Psoas muscle (tissue), 8 donors: ENCODE measurements around the gene CETP. TPM values are rescaled to one million over a fixed set of nuclear protein-coding genes. Genes with fewer than 3 reads are reported as not detected.

Experiments
- ATAC-seq, 4 donors: fragments of 200-7000 bp; cut with Tn5 transposase; one replicate each; pipeline ENCODE4 v1.9.1; 2020; ENCODE audit warnings: moderate library complexity in 3 of 4, mild to moderate bottlenecking in 2 of 4
- DNase-seq, 2 donors: peaks; one replicate each; pipeline ENCODE4 v3.0.0-alpha.2; 2020
- H3K27ac ChIP-seq: fragments of 200-600 bp; one replicate; pipeline ENCODE4 v1.8.0; 2022
- H3K27me3 ChIP-seq, 3 donors: fragments of 200-600 bp in 1 of 3; one replicate each; pipeline versions ENCODE4 v1.6.1 to v1.8.0; 2013 to 2022; ENCODE audit warnings: low read length in 2 of 3, mild to moderate bottlenecking in 2 of 3, moderate library complexity in 1 of 3; ENCODE audit not compliant: insufficient read depth in 3 of 3
- H3K36me3 ChIP-seq, 2 donors: fragments of 200-600 bp in 1 of 2; one replicate each; pipeline versions ENCODE4 v1.6.1 to v1.8.0; 2013 to 2022; ENCODE audit warnings: low read depth in 1 of 2, mild to moderate bottlenecking in 1 of 2, moderate library complexity in 1 of 2; ENCODE audit not compliant: insufficient read depth in 1 of 2
- H3K4me1 ChIP-seq: fragments of 200-600 bp; one replicate; pipeline ENCODE4 v1.8.0; 2022
- H3K4me3 ChIP-seq: fragments of 200-600 bp; one replicate; pipeline ENCODE4 v1.8.0; 2022; ENCODE audit warnings: mild to moderate bottlenecking
- H3K9me3 ChIP-seq: fragments of 200-600 bp; one replicate; pipeline ENCODE4 v1.8.0; 2022
- WGBS, 3 donors: extraction: QIAGEN DNeasy Blood & Tissue Kit; methylation state at CpG; one replicate each; pipeline versions ENCODE4 v1.1.6 to v1.1.7; 2013; 5-methylcytosine and 5-hydroxymethylcytosine counted together
- intact Hi-C, 2 donors: fragments of 100-400 bp; cut with DNase I; formaldehyde crosslinking; loops; one replicate each; pipeline versions ENCODE4 v1.11.0 to v1.14.2; 2022
- polyA plus RNA-seq, 3 donors: library from polyadenylated mRNA; stranded (reverse); fragments of 200-250 nt; gene quantifications; one replicate each; pipeline ENCODE4 v1.2.3, GENCODE V29; 2013
- total RNA-seq, 4 donors: library from RNA; stranded (reverse); fragmentation: NEBNext Ultra II Directional in 2 of 4; extraction: Animal tissue kit (Norgen Biotek cat#: 25700) in 2 of 4; gene quantifications; one replicate each; pipeline versions ENCODE4 v1.2.1 to v1.2.4, GENCODE V29; 2021 to 2023
- TF ChIP-seq, protein P1 (sequence below): fragments of 200-600 bp; IDR thresholded peaks from one replicate; pipeline ENCODE4 v1.8.0; 2022; ENCODE audit warnings: antibody characterized with exemption
- donor health status: healthy with polysubstance abuse.
- donor health status: DM: no; HTN: no; CAD: no; lungs with moderate emphysema.
- donor health status: Bipolar disorder and iron deficiency.
- donor health status: healthy.
- donor health status: DM: yes; HTN: yes; CAD: no.
- donor health status: DM: no; HTN: no; CAD: no.
- donor health status: DM: no; HTN: no; CAD: no.
- donor health status: DM: yes; HTN: yes; CAD: no.

CETP gene
- total and polyA plus RNA-seq, 7 donors: 0.05 to 0.67 (median 0.17) TPM; not detected in 2

DNA sequence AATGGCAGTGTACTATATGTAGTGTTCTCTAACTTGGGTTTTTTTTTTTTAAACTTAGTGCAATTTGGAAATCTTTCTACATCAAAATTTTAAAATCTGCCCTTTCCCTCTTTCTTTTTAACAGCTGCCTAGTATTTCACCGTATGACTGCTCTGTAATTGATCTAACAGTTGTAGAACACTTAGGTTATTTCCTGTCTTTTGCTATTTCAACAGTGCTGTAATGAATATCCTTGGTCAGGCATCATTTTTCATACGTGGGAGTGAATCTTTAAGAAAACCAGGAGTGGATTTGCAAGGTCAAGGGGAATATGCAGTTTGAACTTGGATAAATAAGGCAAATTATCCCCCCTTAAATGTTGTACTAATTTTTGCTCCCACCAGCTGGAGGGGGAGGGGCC is 31.5 kb downstream of the CETP start:
- TF ChIP-seq, protein P1, sequence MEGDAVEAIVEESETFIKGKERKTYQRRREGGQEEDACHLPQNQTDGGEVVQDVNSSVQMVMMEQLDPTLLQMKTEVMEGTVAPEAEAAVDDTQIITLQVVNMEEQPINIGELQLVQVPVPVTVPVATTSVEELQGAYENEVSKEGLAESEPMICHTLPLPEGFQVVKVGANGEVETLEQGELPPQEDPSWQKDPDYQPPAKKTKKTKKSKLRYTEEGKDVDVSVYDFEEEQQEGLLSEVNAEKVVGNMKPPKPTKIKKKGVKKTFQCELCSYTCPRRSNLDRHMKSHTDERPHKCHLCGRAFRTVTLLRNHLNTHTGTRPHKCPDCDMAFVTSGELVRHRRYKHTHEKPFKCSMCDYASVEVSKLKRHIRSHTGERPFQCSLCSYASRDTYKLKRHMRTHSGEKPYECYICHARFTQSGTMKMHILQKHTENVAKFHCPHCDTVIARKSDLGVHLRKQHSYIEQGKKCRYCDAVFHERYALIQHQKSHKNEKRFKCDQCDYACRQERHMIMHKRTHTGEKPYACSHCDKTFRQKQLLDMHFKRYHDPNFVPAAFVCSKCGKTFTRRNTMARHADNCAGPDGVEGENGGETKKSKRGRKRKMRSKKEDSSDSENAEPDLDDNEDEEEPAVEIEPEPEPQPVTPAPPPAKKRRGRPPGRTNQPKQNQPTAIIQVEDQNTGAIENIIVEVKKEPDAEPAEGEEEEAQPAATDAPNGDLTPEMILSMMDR: no peak
- peaks cover 5% of the 10 kb centered on the region for H3K4me1 ChIP-seq
- WGBS, 3 donors: 10 to 28% (median 13%) methylated on average over 2 of the region's 2 CpGs

DNA sequence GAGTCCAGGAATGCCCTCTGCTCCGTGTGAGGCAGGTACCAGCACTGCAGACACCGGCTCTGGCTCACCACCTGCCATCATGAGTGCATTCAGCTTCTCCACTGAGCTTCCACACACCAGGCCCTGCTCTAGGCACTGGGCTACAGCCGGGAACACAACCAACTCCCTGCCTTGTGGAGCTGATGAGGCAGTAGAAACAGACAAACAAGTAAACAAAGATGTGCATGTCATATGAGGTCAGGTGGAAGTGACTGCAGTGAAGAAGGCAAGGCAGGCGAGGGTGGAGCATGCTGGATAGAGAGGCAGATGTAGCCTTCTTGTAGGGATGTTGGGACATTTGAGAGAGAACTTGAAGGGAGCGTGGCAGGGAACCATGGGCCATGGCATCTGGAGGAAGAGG is 32.6 kb downstream of the CETP start:
- intact Hi-C loops: no loop called here
- Histone ChIP-seq H3K27ac (no peak overlapping the region), H3K36me3 (no peaks in the 10 kb centered on the region), H3K27me3 (no peaks in the 10 kb centered on the region), H3K4me1 (peaks cover 5% of the 10 kb centered on the region), H3K4me3 (no peak overlapping the region), H3K9me3 (no peaks in the 10 kb centered on the region)
- 70 to 75% (median 72%) methylated on average over 5 of the region's 5 CpGs for WGBS, 3 donors
- ATAC-seq (no peak), DNase-seq (no peak)
- TF ChIP-seq, protein P1: no peak

More for the DNA sequence above, 31.5 kb downstream of the CETP start:
- DNase-seq (no peak), ATAC-seq (no peak)
- intact Hi-C loops: no loop called here
- no peaks in the 10 kb centered on the region for H3K9me3 ChIP-seq
- H3K27me3 ChIP-seq: no peaks in the 10 kb centered on the region
- no peak overlapping the region for H3K4me3 ChIP-seq
- no peaks in the 10 kb centered on the region for H3K36me3 ChIP-seq
- H3K27ac ChIP-seq: no peak overlapping the region

DNA sequence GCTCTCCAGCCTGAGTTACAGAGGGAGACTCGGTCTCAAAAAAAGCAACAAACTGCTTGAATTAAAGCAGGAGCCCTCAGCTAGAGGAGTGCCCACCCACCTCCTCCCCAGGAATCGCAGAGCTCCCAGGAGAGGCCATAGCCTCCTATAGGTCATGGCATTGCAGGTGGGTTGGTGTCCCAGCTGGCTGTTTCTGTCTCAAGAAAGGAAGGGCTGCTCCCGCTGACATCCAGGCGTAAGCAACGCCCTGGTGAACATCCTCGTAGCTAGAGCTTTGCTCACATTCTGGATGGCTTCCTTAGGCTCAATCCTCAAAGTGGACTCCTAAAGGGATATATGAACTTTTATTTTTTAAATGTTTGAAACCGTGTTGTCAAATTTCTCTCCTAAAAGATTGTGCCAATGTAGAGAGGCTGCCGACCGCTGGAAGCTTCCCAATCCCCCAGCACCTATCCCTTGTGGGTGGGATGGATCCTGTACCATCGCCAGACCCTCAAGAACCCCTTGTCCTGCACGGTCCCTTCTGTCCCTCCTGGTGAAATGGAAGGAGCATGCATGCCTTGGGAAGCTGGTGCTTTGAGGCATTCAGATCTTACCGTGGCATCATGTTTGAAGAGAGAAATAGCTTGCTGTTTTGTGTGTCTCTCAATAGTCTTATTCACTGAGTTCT is 33.5 kb downstream of the CETP start:
- WGBS, 3 donors: 71 to 77% (median 72%) methylated on average over 12 of the region's 12 CpGs
- Histone ChIP-seq H3K4me1 (peaks cover 4% of the 10 kb centered on the region), H3K4me3 (no peak overlapping the region), H3K27ac (no peak overlapping the region), H3K27me3 (no peaks in the 10 kb centered on the region), H3K9me3 (no peaks in the 10 kb centered on the region), H3K36me3 (no peaks in the 10 kb centered on the region)
- ATAC-seq (no peak), DNase-seq (no peak)
- TF ChIP-seq, protein P1: no peak
- intact Hi-C loops: no loop called here

DNA sequence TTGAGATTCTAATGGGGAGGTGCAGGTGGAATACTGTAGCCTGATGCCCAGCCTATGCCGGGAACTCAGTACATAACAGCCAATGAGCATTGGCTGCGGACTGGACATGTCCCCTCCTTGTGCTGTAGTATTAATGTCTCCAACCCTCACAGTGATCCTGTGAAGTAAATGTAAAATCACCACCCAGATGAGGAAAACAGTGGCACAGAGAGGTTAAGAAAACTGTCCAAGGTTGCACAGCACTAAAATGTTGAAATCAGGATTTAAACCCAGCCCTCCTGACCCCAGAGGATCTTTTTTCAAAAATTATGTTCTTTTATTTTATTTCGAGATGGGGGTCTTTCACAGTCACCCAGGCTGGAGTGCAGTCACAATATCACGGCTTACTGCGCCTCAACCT is 35.5 kb downstream of the CETP start:
- WGBS, 3 donors: 91 to 95% (median 94%) methylated on average over 5 of the region's 5 CpGs
- no peak for DNase-seq
- no peaks in the 10 kb centered on the region for H3K27me3 ChIP-seq
- H3K4me1 ChIP-seq: no peaks in the 10 kb centered on the region
- H3K9me3 ChIP-seq: no peaks in the 10 kb centered on the region
- no peak overlapping the region for H3K4me3 ChIP-seq
- TF ChIP-seq, protein P1: no peak
- no peak overlapping the region for H3K27ac ChIP-seq
- intact Hi-C loops: no loop called here
- no peak for ATAC-seq
- no peaks in the 10 kb centered on the region for H3K36me3 ChIP-seq

GRCh38 chr16:56997931-56998330 is 36.2 kb downstream of the CETP start:
- Histone ChIP-seq H3K4me1 (no peaks in the 10 kb centered on the region), H3K9me3 (no peaks in the 10 kb centered on the region), H3K4me3 (no peak overlapping the region), H3K36me3 (no peaks in the 10 kb centered on the region), H3K27ac (no peak overlapping the region), H3K27me3 (no peaks in the 10 kb centered on the region)
- no peak for DNase-seq
- WGBS, 3 donors: 79 to 86% (median 80%) methylated on average over 3 of the region's 3 CpGs
- ATAC-seq: no peak
- intact Hi-C loops: no loop called here
- TF ChIP-seq, protein P1: no peak
